VCaP (cell line): ENCODE data around the gene C19orf85.
"Not testable (repeated sequence)": the region's sequence is repeated elsewhere in the genome, so short reads cannot be mapped to it uniquely, and the experiment has no call there.

Experiments used
- H3K27ac ChIP-seq: fragments of 450-650 bp; 2 replicates; pipeline ENCODE4 v1.5.1; 2017
- TF ChIP-seq, protein P1 (sequence below): fragments of 450-650 bp; conservative IDR thresholded peaks from 2 replicates; pipeline ENCODE4 v1.5.1; 2017; ENCODE audit warnings: mild to moderate bottlenecking, moderate library complexity

C19orf85 gene

DNA sequence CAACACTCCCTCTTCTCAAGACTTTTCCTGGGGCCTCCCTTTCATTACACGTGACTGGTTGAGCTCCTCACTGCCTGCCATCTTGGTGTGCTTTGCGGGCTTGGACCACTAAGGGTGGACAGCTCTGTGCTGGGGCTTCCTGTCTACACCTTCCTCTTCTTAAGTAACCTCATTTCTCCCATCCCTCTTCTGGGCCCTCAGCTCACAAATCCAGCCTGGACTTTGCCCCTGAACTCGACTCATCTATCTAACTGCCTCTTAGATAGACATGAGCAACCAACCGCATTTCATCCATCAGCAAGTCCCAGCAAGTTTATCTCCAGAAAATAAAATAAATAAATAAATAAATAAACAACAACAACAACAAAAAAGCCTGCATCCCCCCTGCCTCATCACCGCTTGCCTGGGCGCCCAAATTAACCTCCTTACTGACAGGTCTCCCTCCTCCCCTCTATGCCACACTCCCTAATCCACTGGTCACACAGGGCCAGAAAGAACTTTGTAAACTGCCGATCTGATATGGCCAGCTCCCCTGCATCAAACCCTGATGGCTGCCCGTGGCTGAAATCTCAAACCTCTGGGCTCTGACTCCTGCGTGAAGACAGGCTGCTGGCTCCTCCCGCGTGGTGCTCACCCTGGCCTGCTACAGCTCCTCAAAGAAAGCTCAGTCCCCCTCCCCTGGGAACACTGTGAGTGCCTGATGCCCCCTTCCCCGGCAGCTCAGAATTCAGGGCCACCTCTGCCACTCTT lies 10.9 kb downstream of the C19orf85 start:
- H3K27ac ChIP-seq, result no peak overlapping the region
- TF ChIP-seq, protein P1, sequence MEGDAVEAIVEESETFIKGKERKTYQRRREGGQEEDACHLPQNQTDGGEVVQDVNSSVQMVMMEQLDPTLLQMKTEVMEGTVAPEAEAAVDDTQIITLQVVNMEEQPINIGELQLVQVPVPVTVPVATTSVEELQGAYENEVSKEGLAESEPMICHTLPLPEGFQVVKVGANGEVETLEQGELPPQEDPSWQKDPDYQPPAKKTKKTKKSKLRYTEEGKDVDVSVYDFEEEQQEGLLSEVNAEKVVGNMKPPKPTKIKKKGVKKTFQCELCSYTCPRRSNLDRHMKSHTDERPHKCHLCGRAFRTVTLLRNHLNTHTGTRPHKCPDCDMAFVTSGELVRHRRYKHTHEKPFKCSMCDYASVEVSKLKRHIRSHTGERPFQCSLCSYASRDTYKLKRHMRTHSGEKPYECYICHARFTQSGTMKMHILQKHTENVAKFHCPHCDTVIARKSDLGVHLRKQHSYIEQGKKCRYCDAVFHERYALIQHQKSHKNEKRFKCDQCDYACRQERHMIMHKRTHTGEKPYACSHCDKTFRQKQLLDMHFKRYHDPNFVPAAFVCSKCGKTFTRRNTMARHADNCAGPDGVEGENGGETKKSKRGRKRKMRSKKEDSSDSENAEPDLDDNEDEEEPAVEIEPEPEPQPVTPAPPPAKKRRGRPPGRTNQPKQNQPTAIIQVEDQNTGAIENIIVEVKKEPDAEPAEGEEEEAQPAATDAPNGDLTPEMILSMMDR, result no peak

DNA sequence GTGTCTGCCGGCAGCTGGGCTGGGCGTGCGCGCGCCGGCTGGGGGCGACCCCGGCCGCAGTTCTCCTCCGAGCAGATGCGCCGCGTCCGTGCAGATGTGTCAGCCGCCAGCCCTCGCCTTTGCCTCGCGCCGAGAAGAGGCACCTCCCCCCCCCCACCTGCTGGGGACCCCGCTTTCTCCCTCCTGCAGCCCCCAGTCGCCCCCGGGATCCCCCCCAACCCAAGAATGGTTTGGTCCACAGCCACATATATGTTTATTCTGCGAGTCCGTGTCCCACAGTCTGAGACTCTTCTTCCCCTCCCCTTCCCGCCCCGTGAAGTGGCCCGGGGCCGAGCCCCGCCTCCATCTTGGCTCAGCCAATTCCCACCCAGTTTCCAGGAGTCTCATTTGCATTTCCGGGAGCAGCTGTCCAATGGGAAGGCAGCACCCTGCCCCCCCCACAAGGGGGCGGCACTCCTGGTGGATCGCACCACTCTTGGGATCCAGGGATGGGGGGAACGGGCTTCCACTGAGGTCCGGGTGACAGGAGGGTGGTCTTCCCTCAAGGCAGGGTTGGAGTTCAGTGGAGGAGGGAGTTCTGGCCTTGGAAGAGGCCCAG lies 11.7 kb downstream of the C19orf85 start:
- no peak overlapping the region for H3K27ac ChIP-seq
- TF ChIP-seq, protein P1, result no peak

DNA sequence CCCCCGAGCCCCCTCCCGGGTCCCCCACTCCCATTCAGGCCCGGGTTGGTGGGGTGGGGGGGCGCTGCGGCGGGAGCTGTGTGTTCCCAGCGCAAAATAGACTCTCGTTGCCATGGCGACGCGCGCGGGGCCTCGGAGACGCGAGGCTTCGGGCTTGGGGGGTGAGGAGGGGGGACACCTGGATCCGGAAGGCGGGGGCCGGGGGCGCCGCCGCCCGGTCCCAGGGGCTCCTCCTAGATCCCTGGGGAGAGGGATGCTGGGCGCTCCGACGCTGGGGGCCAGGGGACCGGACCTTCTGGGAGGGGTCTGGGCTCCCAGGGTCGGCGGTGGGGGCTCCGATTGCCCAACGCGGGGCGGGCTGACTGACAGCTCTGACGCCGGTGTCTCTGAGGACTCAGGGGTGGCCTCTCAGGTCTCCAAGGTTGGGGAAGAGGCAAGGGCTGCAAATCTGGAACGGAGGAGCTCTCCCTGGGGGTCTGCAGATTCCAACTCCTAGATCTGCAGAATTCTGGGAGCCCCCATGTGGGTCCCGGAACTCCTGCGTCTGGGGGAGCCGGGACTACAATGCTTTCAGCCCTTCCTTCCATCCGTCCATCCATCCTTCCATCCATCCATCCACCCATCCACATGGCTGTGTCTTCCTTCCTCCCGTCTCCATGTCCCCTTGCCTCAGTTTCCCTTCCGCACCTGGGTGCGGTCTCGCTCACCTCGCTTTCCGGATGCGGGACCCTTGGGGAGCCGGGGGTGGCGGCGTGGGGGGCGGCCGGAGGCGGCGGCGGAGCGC lies 12.4 kb downstream of the C19orf85 start:
- TF ChIP-seq, protein P1, result no peak

DNA sequence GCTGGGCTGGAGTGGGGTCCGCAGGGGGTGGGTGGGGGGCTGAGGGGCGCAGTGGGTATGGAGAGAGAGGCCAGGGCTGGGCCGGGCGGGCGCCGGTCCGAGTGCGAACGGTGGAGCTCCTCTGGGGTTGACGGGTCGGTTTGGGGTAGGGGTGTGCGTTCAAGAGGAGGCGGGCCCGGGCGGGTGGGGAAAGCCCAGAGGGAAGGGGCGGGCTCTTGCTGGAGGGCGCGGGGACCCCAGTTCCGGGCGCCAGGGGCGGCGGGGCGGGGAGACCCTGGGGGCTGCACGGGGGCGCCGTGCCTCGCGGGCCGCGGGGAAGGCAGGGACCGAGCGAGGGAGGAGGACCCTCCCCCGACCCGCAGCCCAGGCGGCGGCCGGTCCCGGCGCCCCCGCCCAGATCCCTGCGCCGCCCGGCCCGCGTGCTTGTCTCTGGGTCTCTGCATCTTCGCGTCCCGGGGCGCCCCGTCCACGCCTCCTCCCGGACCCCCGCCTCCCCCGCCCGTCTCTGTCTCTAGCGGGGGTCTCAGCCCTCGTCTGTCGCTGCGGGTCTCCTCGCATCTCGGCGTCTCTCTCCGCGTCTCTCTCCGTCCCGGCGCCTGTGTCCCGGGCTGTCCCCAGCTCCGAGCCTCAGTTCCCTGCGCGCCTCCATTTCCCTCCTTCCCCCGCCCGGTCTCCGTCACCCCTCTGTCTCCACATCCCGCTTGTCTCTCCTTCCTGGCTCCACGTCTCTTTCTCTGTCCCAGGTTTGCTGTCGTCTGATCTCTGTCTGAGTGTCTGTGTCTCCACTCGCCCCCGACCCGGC lies 13.2 kb downstream of the C19orf85 start:
- TF ChIP-seq, protein P1, result no peak
- no peak overlapping the region for H3K27ac ChIP-seq

More for the DNA sequence above, 12.4 kb downstream of the C19orf85 start:
- no peak overlapping the region for H3K27ac ChIP-seq

DNA sequence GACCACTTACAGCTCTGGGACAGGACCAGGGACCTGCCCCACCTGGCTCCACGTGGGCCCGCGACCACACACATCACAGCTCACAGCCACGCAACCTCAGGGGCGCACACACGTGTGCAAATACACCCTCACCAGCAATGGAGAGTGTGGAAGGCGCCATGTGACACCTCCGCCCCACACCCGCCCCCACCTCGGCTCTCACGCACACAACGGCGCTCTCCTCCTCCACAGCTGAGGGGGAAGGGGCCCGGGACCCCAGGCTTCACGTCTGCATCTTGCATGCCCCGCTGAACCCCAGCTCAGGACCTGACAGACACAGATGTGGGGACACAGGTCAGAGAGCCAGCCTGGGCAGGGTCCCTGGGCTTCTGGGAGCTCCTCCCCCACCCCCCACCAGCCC lies 15.1 kb downstream of the C19orf85 start:
- TF ChIP-seq, protein P1, result no peak
- H3K27ac ChIP-seq, result no peak overlapping the region

DNA sequence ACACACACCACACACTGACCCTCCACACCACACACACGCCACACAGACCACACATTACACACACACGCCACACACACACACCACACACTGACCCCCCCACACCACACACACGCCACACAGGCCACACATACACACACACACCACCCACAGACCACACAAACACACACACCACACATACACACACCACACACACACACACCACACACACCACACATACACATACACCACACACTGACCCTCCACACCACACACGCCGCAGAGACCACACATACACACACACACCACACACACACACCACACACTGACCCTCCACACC lies 16.4 kb downstream of the C19orf85 start:
- not testable (repeated sequence) for H3K27ac ChIP-seq

DNA sequence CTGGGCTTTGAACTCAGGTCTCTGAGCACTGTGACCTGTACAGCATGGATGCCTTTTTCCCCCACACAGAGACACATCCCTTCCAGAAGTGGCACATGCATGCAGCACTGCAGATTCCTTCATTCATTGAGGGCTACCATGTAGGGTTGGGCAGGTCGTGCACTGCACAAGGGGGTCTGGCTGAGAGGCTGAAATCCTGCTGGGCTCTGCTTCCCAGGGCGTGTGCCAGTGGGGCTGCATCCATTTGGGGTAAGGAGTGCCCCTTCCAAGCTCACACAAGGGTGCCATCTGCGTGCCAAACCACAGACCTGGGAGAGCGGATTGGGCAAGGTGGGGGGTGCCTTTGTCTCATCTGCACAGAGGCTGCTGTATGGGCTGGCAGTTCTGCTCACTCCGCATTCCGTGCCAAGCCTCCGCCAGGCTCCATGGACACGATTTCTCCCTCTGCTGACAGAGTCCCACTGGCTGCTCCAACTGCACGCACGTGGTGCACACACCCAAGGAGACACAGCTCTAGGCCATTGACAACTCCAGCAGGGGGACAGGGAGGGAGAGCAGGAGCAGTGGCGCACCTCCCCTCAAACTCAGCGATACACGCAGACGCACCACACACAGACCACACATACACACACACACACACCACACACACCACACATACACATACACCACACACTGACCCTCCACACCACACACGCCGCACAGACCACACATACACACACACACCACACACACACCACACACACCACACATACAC lies 17.0 kb downstream of the C19orf85 start:
- TF ChIP-seq, protein P1, result no peak

More for the DNA sequence above, 17.0 kb downstream of the C19orf85 start:
- H3K27ac ChIP-seq, result no peak overlapping the region
